Keratinocyte (primary cell): Measurements from ENCODE around the gene SDK1. TPM values are rescaled to one million over a fixed set of nuclear protein-coding genes. Genes with fewer than 3 reads are reported as not detected.

Experiments
- DNase-seq: peaks from one replicate; pipeline ENCODE4 v3.0.0-alpha.2; 2011; ENCODE audit warnings: low read depth, missing footprints, low spot score
- FAIRE-seq: peaks from 2 replicates; lab custom pipeline; 2011; peaks lifted over from hg19 to GRCh38; lab: Jason Lieb, UNC
- H2AFZ ChIP-seq: 2 replicates; pipeline ENCODE4 v1.6.0; 2012; ENCODE audit warnings: low read length, control low read depth, inconsistent platforms; ENCODE audit not compliant: control insufficient read depth
- H3K27ac ChIP-seq: 2 replicates; pipeline ENCODE4 v1.5.1; 2011; ENCODE audit warnings: low read length; ENCODE audit not compliant: control insufficient read depth, insufficient read depth
- H3K27me3 ChIP-seq: 3 replicates; pipeline ENCODE4 v1.6.0; 2011; ENCODE audit warnings: low read length; ENCODE audit not compliant: control insufficient read depth, insufficient read depth; ENCODE audit errors: extremely low read depth
- H3K36me3 ChIP-seq, 2 experiments: 2 replicates in 1 of 2; 3 replicates in 1 of 2; pipeline ENCODE4 v1.5.1; 2011; ENCODE audit warnings: low read length in 2 of 2, mild to moderate bottlenecking in 1 of 2; ENCODE audit not compliant: control insufficient read depth in 2 of 2, insufficient read depth in 2 of 2; ENCODE audit errors: extremely low read depth in 1 of 2
- H3K4me1 ChIP-seq: 3 replicates; pipeline ENCODE4 v1.5.1; 2011; ENCODE audit warnings: low read length; ENCODE audit not compliant: control insufficient read depth, insufficient read depth; ENCODE audit errors: extremely low read depth
- H3K4me2 ChIP-seq: 3 replicates; pipeline ENCODE4 v1.6.0; 2011; ENCODE audit warnings: low read depth, low read length; ENCODE audit not compliant: control insufficient read depth, insufficient read depth; ENCODE audit errors: extremely low read depth
- H3K4me3 ChIP-seq, 3 experiments: fragments of 200-600 bp in 1 of 3; sonication (generic) in 1 of 3; 2 replicates in 2 of 3; 3 replicates in 1 of 3; pipeline ENCODE4 v1.5.1; 2011 to 2016; ENCODE audit warnings: low read length in 3 of 3, mild to moderate bottlenecking in 3 of 3, control low read depth in 2 of 3, inconsistent platforms in 1 of 3, low read depth in 1 of 3, mixed read lengths in 1 of 3, mixed run types in 1 of 3, moderate library complexity in 1 of 3; ENCODE audit not compliant: control insufficient read depth in 2 of 3, insufficient read depth in 2 of 3; ENCODE audit errors: extremely low read depth in 1 of 3
- H3K79me2 ChIP-seq: 2 replicates; pipeline ENCODE4 v1.6.0; 2012; ENCODE audit warnings: low read length; ENCODE audit not compliant: control insufficient read depth, insufficient read depth
- H3K9ac ChIP-seq: 3 replicates; pipeline ENCODE4 v1.6.0; 2011; ENCODE audit warnings: low read length; ENCODE audit not compliant: control insufficient read depth, insufficient read depth; ENCODE audit errors: extremely low read depth
- H3K9me1 ChIP-seq: 3 replicates; pipeline ENCODE4 v1.6.0; 2011; ENCODE audit warnings: low read length; ENCODE audit not compliant: control insufficient read depth, insufficient read depth; ENCODE audit errors: extremely low read depth
- H3K9me3 ChIP-seq: 2 replicates; pipeline ENCODE4 v1.5.1; 2012; ENCODE audit warnings: low read depth, low read length; ENCODE audit not compliant: control insufficient read depth
- H4K20me1 ChIP-seq: 3 replicates; pipeline ENCODE4 v1.6.0; 2011; ENCODE audit warnings: low read length; ENCODE audit not compliant: control insufficient read depth, insufficient read depth; ENCODE audit errors: extremely low read depth
- EZH2 ChIP-seq: IDR thresholded peaks from one replicate; pipeline ENCODE4 v1.6.1; 2012; ENCODE audit warnings: inconsistent platforms, mild to moderate bottlenecking, low read length, moderate library complexity
- dilution Hi-C: fragments of 300-500 bp; cut with MboI; formaldehyde crosslinking; loops from one replicate; pipeline ENCODE4 v1.7.0; 2020; ENCODE audit warnings: low sequenced_read_pairs; ENCODE audit not compliant: extremely low pct_ligation_motif_present
- polyA plus RNA-seq, 5 experiments: library from polyadenylated mRNA; depleted of rRNA in 3 of 5; stranded (reverse) in 3 of 5; stranded (forward) in 1 of 5; unstranded in 1 of 5; fragments of >200 nt; gene quantifications; 1 replicate in 1 of 5; 2 replicates in 3 of 5; 3 replicates in 1 of 5; pipeline versions ENCODE4 v1.2.1 to v1.2.3, GENCODE V29; 2011 to 2012; ENCODE audit warnings: missing spikeins in 2 of 5, low read depth in 1 of 5, low replicate concordance in 1 of 5
- TF ChIP-seq, protein P1 (sequence below), 3 experiments: IDR thresholded peaks in 1 of 3; conservative IDR thresholded peaks in 1 of 3; optimal IDR thresholded peaks in 1 of 3; 2 replicates in 2 of 3; 3 replicates in 1 of 3; pipeline versions ENCODE3 to v1.5.1; 2011; ENCODE audit warnings: low read length in 3 of 3, mild to moderate bottlenecking in 3 of 3, moderate library complexity in 2 of 3, control low read depth in 1 of 3, inconsistent platforms in 1 of 3; ENCODE audit not compliant: insufficient read depth in 2 of 3; ENCODE audit errors: extremely low read depth in 1 of 3

Gene SDK1
- polyA plus RNA-seq, 1 donor (not counting 4 experiments of a cell fraction or from before 2014, with no cell fraction given): 0.66 TPM

DNA sequence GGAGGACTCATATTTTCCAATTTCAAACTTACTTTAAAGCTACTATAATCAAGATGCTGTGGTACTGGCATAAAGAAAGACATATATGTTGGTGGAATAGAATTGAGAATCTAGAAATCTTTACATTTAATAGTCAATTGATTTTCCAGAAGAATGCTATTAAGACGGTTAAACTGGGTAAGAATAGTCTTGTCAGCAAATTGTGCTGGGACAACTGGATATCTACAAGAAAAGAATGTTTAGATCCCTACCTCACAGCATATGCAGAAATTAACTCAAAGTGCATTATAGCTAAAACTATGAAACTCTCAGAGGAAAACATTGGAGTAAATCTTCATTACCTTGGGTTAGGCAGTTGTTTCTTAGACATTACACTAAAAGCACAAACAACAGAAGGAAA is 203.3 kb downstream of the SDK1 start:
- Histone ChIP-seq H3K9me3 (no peaks in the 10 kb centered on the region), H3K36me3 (no peaks in the 10 kb centered on the region), H3K27ac (no peak overlapping the region), H3K9ac (no peak overlapping the region), H3K4me2 (no peak overlapping the region), H4K20me1 (no peaks in the 10 kb centered on the region), H3K79me2 (no peaks in the 10 kb centered on the region), H3K9me1 (no peaks in the 10 kb centered on the region), H3K4me1 (no peaks in the 10 kb centered on the region), H2AFZ (no peak overlapping the region), H3K4me3 (no peak overlapping the region), H3K27me3 (no peaks in the 10 kb centered on the region)
- TF ChIP-seq EZH2: no peak
- TF ChIP-seq, protein P1, sequence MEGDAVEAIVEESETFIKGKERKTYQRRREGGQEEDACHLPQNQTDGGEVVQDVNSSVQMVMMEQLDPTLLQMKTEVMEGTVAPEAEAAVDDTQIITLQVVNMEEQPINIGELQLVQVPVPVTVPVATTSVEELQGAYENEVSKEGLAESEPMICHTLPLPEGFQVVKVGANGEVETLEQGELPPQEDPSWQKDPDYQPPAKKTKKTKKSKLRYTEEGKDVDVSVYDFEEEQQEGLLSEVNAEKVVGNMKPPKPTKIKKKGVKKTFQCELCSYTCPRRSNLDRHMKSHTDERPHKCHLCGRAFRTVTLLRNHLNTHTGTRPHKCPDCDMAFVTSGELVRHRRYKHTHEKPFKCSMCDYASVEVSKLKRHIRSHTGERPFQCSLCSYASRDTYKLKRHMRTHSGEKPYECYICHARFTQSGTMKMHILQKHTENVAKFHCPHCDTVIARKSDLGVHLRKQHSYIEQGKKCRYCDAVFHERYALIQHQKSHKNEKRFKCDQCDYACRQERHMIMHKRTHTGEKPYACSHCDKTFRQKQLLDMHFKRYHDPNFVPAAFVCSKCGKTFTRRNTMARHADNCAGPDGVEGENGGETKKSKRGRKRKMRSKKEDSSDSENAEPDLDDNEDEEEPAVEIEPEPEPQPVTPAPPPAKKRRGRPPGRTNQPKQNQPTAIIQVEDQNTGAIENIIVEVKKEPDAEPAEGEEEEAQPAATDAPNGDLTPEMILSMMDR (optimal IDR thresholded peaks at IDR 0.05 in 1 of 3, IDR thresholded peaks at IDR 0.05 in 1 of 3, conservative IDR thresholded peaks at IDR 0.05 in 1 of 3; ENCODE audit: extremely low read depth in 1 of 3, insufficient read depth in 2 of 3, low read length in 3 of 3): no peak
- FAIRE-seq: no peak
- DNase-seq: no peak
- dilution Hi-C loops: no loop called here

DNA sequence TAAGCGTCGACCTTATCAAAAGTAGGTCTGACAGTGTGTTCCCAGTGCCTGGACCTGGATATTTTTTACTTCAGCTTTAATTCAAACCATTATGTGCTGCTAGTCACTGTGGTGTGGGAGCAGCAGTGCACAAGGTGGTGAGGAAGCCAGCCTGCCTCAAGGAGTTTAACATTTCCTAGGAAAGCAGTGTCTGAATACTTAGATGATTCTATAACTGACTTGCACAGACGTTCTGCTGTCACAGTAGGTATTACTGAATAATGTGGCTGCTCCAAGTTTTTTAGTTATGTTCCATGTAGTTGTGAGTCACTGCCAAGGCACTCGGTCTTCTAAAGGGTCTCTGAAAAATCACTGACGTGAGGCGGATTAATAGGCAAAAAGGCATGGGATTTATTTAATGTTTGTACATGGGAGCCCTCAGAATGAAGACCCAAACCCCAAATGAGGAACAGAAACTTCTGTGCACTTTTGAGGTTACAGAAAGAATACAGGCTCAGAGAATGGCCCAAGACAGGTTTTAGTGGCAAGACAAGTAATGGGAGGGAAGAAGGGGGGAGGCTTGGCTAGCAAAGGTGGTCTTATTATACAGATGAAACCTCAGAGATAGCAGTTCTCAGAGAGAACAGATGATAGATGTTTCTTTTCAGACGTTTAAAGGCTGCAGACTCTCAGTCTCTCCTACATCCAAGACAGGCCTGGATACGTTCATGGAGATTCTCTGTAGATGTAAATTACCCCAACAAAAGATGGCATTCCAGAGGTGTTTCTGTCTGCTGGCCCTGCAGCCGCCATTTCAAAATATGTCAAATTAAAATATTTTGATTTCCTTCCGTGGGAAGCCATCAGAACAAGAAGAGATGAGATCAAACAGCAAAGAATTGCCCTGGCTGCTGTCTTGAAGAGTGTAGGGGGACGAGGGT is 209.3 kb downstream of the SDK1 start:
- DNase-seq: no peak
- no peak overlapping the region for H3K4me2 ChIP-seq

More for the DNA sequence above, 209.3 kb downstream of the SDK1 start:
- Histone ChIP-seq H3K27ac (no peak overlapping the region), H3K79me2 (no peaks in the 10 kb centered on the region), H3K4me1 (no peaks in the 10 kb centered on the region), H3K9me3 (no peaks in the 10 kb centered on the region), H3K4me3 (no peak overlapping the region), H3K36me3 (no peaks in the 10 kb centered on the region), H3K9me1 (no peaks in the 10 kb centered on the region), H3K9ac (no peak overlapping the region), H3K27me3 (no peaks in the 10 kb centered on the region), H2AFZ (no peak overlapping the region), H4K20me1 (no peaks in the 10 kb centered on the region)
- dilution Hi-C loops: no loop called here
- FAIRE-seq: no peak
- TF ChIP-seq EZH2: no peak
- TF ChIP-seq, protein P1 (optimal IDR thresholded peaks at IDR 0.05 in 1 of 3, IDR thresholded peaks at IDR 0.05 in 1 of 3, conservative IDR thresholded peaks at IDR 0.05 in 1 of 3; ENCODE audit: extremely low read depth in 1 of 3, insufficient read depth in 2 of 3, low read length in 3 of 3): no peak
